Gastroesophageal sphincter (tissue), 3 donors: ENCODE data around the gene FOXJ3.

Experiments
- CTCF ChIP-seq, 4 experiments: fragments of 200-600 bp in 2 of 4; fragments of 450-650 bp in 2 of 4; sonication (generic) in 1 of 4; IDR thresholded peaks; one replicate each; pipeline ENCODE4 v1.5.1; 2017 to 2019; ENCODE audit warnings: antibody characterized with exemption in 4 of 4, mild to moderate bottlenecking in 2 of 4, moderate library complexity in 2 of 4
- POLR2A ChIP-seq, 2 donors: fragments of 450-650 bp; IDR thresholded peaks; one replicate each; pipeline ENCODE4 v1.6.1; 2017; ENCODE audit warnings: antibody characterized with exemption in 2 of 2, mild to moderate bottlenecking in 2 of 2, moderate library complexity in 1 of 2
- POLR2AphosphoS5 ChIP-seq: sonication (generic); formaldehyde crosslinking; IDR thresholded peaks from one replicate; pipeline ENCODE4 v1.6.1; 2017; ENCODE audit warnings: antibody characterized with exemption

GRCh38 chr1:42288311-42288985 is 46.6 kb downstream of the FOXJ3 start:
- TF ChIP-seq POLR2A (IDR thresholded peaks at IDR 0.05) (no peak), POLR2AphosphoS5 (no peak), CTCF (IDR thresholded peaks at IDR 0.05) (no peak)
